Frontal cortex (tissue), 4 donors: ENCODE data around the gene LRRC1. TPM values are rescaled to one million over a fixed set of nuclear protein-coding genes. Genes with fewer than 3 reads are reported as not detected.
A peak's percentile ranks its signal among the peaks of the same experiment; 100 is the strongest.

Source experiments
- DNase-seq, 2 donors: peaks; one replicate each; pipeline ENCODE4 v3.0.0; 2012; ENCODE audit warnings: low spot score in 2 of 2
- FAIRE-seq: peaks from 2 replicates; lab custom pipeline; 2012; peaks lifted over from hg19 to GRCh38; lab: Jason Lieb, UNC
- total RNA-seq: library from RNA; depleted of rRNA; stranded (reverse); fragments of >200 nt; gene quantifications from one replicate; pipeline ENCODE4 v1.2.3, GENCODE V29; 2014
- donor health status: control.
- donor health status: control.
- donor health status: control.

Gene LRRC1
- total RNA-seq, 1 donor from 2014 or later, result 10.6 TPM

DNA sequence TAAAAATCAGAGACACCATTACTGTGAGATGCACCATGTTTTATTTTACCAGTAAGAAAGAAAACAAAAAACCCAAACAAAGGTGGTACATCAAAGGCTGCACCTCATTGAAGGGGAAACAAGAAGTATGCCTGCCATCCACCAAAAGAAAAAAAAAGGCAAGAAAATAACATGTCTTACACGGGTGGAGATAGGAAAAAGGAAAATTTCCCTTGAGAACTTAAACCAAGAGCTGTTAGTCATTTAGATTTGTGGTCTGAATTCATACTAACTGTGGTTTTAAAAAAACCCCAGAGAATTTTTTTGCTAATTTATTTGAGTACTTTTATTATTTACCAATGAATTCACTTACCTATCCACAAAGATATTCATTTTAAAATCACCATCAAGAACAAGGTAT is 144.0 kb downstream of the LRRC1 start:
- FAIRE-seq (no peak), DNase-seq (no peak)

DNA sequence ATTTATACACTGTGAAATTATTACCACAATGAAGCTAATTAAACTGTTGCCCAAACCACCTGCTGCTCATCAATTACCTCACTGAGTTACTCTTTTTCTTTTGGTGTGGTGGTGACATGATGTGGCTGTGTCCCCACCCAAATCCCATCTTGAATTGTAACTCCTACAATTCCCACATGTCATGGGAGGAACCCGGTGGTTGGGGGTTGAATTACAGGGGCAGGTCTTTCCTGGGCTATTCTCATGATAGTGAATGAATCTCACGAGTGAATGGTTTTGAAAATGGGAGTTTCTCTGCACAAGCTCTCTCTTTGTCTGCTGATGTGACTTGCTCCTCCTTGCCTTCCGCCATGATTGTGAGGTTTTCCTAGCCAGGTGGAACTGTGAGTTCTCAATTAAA is 145.0 kb downstream of the LRRC1 start:
- FAIRE-seq, result no peak
- no peak for DNase-seq

DNA sequence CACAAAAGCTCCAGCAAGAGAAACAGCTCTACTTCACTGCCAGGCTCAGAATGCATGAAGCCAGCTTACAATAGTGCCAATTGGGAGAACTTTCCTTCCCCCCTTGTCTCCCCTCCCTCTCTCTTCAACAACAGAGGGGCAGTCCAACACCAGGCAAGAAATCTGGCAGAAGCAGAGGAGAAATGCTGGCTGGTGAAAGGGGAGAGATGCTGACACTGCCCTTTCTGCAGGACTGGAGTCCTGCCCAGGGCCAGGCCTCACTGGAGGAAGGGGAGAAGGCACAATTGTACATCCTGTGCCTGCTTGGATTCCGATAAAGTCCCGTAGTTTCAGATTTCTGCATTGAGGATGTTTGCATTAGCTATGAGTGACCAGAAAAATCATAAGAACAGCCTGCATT is 148.6 kb downstream of the LRRC1 start:
- FAIRE-seq (no peak), DNase-seq (peak; percentile 15 to 18)

DNA sequence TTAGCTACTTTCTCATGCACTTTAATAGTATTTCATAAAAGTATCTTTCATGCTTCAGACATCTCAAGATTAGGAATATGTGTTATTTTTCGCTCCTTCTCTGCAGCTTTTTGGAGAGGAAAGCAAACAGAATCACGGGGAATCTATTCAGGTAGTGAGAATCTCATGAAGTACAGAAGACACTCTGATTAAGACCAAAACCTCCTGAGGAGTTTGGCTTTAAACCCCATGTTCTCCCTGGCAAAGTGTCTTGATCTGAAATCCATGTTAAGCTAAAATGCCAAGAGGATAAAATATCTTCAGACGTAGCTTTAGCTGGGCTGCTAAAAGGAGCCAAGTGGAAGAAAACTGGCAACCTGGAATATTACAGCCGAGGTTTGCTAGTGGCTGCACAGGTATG is 149.3 kb downstream of the LRRC1 start:
- no peak for FAIRE-seq

DNA sequence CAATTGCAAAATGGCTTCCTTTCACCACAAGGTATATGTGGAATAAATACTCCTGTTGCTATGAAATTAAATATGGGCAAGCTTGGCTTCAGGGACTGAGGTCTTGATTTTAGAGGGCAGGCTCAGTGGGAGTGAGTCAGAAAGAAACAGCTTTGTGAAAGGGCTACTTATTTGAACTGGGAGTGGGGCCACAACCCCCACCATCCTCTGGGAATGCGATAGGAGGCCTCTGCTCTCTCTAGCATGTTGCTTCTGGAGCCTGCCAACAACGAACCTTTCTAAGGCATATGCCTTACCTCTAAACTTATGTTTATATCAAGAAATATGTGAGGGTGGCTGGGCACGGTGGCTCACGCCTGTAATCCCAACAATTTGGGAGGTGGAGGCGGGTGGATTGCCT is 149.7 kb downstream of the LRRC1 start:
- DNase-seq, result no peak

More for the DNA sequence above, 149.3 kb downstream of the LRRC1 start:
- DNase-seq, result no peak

DNA sequence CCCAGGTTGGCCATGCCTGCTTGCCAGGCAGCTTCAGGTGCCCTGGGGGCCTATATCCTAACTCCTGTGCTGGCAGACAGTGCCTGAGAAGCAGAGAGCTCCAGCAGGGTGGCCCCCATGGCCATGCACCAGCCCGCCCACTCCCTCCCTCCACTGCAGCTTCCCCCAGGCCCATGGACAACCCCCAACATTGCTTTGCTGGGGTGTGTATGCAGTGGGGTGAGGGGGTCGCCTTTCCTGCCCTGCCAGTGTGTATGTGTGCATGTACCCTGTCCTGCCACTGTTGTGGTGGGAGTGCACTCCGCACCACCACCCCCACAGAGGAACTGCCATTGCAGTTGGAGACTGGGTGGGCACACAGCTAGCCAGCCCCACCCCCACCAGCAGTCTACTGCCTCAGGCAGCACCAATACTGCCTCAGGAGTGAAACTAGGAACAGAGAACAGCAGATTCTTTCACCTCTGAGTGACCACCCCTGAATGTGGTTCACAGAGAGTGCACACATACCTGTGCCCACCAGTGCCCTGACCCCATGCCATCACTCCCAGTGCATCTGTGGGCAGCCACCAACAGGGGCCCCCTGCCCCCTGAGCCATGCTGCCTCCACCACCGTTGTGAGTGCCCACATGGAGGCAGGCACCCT is 151.1 kb downstream of the LRRC1 start:
- DNase-seq, result no peak

More for the DNA sequence above, 149.7 kb downstream of the LRRC1 start:
- no peak for FAIRE-seq

DNA sequence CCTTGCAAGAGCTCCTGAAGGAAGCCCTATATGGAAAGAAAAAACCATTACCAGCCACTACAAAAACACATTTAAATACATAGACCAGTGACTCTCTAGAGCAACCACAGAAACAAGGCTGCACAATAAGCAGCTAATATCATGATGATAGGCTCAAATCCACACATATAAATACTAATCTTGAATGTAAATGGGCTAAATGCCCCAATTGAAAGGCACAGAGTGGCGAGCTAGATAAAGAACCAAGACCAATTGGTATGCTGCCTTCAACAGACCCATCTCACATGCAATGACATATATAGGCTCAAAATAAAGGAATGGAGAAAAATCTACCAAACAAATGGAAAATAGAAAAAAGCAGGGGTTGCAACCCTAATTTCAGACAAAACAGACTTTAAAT is 153.0 kb downstream of the LRRC1 start:
- no peak for FAIRE-seq
- no peak for DNase-seq

More for the DNA sequence above, 151.1 kb downstream of the LRRC1 start:
- FAIRE-seq, result no peak

DNA sequence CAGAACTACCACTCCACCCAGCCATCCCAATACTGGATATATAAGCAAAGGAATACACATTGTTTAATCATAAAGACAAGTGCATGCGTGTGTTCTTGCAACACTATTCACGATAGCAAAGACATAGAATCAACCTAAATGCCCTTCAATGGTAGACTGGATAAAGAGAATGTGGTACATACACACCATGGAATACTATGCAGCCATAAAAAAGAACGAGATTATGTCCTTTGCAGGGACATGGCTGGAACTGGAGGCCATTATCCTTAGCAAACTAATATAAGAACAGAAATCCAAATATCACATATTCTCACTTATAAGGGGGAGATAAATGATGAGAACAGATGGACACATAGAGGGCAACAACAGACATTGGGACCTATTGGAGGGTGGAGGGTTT is 156.6 kb downstream of the LRRC1 start:
- no peak for DNase-seq
- no peak for FAIRE-seq

DNA sequence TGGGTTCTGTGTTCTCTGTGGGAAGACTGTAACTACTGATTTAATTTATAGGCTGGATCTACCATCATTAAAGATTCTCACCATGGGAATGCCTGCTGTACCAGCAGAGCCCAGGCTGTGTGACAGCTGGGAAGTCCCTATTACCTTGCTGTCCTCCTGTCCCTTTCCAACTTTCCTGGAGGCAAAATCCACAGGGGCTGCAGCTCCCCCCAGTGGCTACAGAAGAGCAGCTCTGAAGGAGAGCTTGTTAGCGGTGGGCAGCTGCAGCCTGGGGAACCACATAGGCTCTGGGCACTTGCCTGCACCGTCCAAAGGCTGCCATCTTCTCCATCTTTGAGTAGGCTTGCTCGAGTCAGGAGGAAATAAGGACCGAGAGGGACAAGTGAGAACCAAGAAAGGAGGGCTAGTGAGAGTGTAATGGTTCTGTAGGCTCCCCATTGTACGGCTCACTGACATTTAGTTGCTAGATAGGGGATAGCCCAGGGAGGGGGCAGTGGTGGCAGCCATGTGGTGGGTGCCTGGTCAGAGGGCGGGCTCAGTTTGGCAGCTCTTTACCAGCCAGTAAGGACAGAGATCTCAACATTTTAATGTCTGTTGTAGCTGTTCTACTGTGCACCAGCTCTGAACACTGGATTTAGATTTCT is 161.4 kb downstream of the LRRC1 start:
- DNase-seq (peak; percentile 38 to 55), FAIRE-seq (no peak)

DNA sequence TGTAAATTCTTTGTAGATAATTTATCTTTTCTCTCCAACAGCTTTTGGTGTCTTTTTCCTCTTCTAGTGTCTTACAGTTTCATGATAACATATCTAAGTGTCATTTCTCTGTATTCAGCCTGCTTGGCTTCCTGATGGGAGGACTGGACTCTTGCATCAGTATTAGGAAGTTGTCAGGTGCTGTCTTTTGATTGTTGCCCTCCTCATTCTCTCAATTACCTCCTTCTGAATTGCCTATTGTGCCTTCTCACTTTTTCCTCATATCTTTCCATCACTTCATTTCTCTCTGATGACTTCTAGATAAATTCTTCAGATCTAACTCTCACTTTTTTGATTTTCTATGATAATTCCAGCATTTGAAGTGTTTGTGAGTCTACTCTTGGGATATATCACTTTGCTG is 162.0 kb downstream of the LRRC1 start:
- FAIRE-seq (no peak), DNase-seq (no peak)

DNA sequence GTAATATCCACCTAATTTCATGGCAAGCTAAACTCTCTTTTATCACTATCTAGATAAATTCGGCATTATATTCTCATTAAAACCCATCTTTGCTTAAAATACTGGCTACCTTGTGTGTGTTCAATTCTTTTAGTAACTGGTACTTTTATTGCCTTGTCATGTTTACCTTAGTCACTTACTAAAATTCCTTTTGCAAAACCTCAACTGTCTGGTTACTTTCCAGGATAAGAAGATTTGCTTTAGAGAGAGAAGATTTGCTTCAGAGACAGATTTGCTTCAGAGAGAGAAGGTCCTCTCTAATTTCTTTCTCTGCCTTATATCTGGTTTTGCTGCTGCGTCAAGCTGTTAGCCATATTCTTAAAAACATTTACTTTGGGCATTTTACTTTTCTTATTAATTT is 164.9 kb downstream of the LRRC1 start:
- no peak for FAIRE-seq
- no peak for DNase-seq

DNA sequence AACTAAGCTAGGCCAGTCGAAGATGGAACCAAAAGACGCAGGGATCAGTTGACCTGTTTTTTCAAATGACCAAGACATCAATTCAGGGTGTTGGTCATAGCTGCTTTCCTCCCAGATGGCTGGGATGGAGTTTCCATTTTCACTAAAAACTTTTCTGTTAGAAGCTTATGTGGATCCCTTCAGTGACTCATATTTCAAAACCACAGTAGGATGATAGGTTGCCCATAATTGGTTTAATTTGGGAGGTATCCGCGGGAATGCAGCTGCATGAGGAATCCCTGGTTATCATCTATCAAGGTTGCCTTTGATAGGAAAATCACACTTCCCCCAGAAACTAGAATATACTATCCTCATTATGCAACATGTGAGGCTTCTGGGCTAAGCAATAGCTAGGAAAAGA is 165.5 kb downstream of the LRRC1 start:
- DNase-seq (no peak), FAIRE-seq (no peak)

DNA sequence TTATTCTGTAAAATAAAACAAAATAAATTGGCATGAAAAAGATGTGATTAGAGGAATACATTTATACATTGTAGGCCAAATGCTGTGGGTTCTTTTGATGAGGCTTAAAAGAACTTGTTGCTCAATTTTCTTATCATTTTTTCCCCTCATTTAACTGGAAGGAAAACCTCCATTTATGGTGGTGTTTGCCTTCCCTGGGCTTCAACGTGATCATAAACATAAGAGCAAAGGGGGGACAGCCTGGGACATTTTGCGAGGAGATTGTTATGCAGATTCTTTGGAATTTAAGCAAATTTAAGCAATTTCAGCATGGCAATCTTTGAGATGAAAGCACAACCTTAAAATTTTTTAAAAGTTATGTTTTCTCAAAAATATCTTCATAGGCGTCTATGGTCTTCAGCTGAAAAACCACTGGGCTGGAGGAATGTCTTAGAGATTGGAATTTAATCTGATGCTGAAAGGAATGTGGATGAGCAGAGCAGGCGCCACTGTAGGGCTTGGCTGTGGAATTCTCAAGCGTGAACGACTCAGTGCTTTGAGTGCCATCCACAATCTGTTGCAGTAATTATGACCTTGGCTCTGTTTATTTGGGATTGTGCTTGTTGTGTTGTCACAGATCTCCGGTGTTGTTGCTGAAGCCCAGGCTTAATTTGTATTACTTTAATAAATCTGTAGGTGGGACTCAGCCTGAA is 167.0 kb downstream of the LRRC1 start:
- FAIRE-seq (no peak), DNase-seq (no peak)

DNA sequence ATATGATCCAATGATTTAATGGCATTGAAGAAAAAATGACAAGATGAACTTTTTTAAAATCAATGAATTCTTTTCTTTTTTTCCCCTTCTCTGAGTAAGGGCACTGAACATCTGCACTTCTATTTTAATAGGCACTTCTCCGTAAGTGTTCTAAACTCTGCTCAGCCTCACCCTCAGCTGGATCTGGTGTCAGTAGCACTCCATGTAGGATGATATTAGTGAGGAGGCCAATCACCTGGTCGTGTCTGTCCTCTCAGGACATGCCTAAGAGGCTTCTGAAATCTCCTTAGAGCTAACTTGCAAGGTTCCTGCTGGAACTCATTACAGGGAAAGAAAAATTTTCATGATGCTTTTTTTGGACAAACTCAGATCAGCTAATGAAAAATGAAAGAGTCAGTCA is 167.8 kb downstream of the LRRC1 start:
- FAIRE-seq, result no peak
- DNase-seq, result no peak

DNA sequence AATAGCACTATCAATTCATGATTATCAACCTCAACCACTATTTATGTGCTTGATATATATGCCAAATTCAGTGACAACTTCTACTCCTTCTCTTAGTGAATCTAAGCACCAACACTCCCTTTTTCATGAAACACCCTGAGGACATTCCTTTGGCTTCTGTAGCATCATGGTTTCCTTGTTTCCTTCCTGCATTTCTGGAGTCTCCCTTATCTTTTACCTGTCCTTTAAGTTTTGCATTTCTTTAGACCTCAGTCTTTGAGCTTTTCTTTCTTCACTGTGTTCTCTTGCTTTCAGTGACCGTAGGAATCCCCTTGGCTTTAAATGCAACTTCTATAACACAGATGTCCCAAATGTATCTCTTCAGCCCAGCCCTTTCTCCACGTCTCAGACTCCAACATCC is 172.6 kb downstream of the LRRC1 start:
- FAIRE-seq (no peak), DNase-seq (no peak)

Other genes with a start within 250 kb of the LRRC1 start
- gene GCLC, start 249.9 kb upstream of the LRRC1 start, total RNA-seq, result 15.9 TPM
- gene KLHL31, start 129.2 kb upstream of the LRRC1 start, total RNA-seq, result under 0.01 TPM